Gastrocnemius medialis (tissue), 4 donors: Measurements from ENCODE around the gene CHST1.

ENCODE experiments used
- CTCF ChIP-seq, 5 experiments: fragments of 450-650 bp in 3 of 5; fragments of 200-600 bp in 2 of 5; sonication (generic) in 2 of 5; IDR thresholded peaks in 4 of 5; conservative IDR thresholded peaks in 1 of 5; 1 replicate in 4 of 5; 2 replicates in 1 of 5; pipeline ENCODE4 v1.5.1; 2016 to 2019; ENCODE audit warnings: antibody characterized with exemption in 5 of 5, mild to moderate bottlenecking in 3 of 5, moderate library complexity in 3 of 5
- POLR2A ChIP-seq, 2 donors: fragments of 450-650 bp; IDR thresholded peaks; one replicate each; pipeline ENCODE4 v1.6.1; 2017; ENCODE audit warnings: antibody characterized with exemption in 2 of 2, mild to moderate bottlenecking in 2 of 2, moderate library complexity in 2 of 2

GRCh38 chr11:45609902-45610301 is 55.5 kb downstream of the CHST1 start:
- no peak for TF ChIP-seq CTCF (IDR thresholded peaks at IDR 0.05 in 4 of 5, conservative IDR thresholded peaks at IDR 0.05 in 1 of 5)
- TF ChIP-seq POLR2A (IDR thresholded peaks at IDR 0.05) = no peak
